Nephron progenitor cell (in vitro differentiated cells): Measurements from ENCODE around the gene CPA2.
A peak's percentile ranks its signal among the peaks of the same experiment; 100 is the strongest.
"Not testable (repeated sequence)": the region's sequence is repeated elsewhere in the genome, so short reads cannot be mapped to it uniquely, and the experiment has no call there.

Experiments
- DNase-seq: peaks from one replicate; pipeline ENCODE4 v3.0.0; 2021
- H3K27ac Mint-ChIP-seq: 2 replicates; pipeline ENCODE4 v1.8.0; 2021; ENCODE audit warnings: mild to moderate bottlenecking, moderate library complexity, mixed read lengths
- H3K27me3 Mint-ChIP-seq: 2 replicates; pipeline ENCODE4 v1.8.0; 2021; ENCODE audit warnings: mild to moderate bottlenecking, low read depth, mixed read lengths; ENCODE audit not compliant: poor library complexity
- H3K36me3 Mint-ChIP-seq: 2 replicates; pipeline ENCODE4 v1.8.0; 2021; ENCODE audit warnings: low read depth, mixed read lengths
- H3K4me1 Mint-ChIP-seq: 2 replicates; pipeline ENCODE4 v1.8.0; 2021; ENCODE audit warnings: mixed read lengths
- H3K4me3 Mint-ChIP-seq: 2 replicates; pipeline ENCODE4 v1.8.0; 2021; ENCODE audit warnings: mild to moderate bottlenecking, moderate library complexity, mixed read lengths
- H3K9me3 Mint-ChIP-seq: 2 replicates; pipeline ENCODE4 v1.8.0; 2021; ENCODE audit warnings: mild to moderate bottlenecking, moderate library complexity, mixed read lengths
- TF ChIP-seq, protein P1 (sequence below): fragments of 200-600 bp; sonication (generic); IDR thresholded peaks from 2 replicates; pipeline ENCODE4 v1.5.0; 2021; ENCODE audit warnings: antibody characterized with exemption

CPA2 gene

GRCh38 chr7:130303982-130304381 is 37.3 kb downstream of the CPA2 start:
- TF ChIP-seq, protein P1, sequence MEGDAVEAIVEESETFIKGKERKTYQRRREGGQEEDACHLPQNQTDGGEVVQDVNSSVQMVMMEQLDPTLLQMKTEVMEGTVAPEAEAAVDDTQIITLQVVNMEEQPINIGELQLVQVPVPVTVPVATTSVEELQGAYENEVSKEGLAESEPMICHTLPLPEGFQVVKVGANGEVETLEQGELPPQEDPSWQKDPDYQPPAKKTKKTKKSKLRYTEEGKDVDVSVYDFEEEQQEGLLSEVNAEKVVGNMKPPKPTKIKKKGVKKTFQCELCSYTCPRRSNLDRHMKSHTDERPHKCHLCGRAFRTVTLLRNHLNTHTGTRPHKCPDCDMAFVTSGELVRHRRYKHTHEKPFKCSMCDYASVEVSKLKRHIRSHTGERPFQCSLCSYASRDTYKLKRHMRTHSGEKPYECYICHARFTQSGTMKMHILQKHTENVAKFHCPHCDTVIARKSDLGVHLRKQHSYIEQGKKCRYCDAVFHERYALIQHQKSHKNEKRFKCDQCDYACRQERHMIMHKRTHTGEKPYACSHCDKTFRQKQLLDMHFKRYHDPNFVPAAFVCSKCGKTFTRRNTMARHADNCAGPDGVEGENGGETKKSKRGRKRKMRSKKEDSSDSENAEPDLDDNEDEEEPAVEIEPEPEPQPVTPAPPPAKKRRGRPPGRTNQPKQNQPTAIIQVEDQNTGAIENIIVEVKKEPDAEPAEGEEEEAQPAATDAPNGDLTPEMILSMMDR: no peak
- Mint-ChIP-seq H3K27ac (no peak overlapping the region), H3K9me3 (peaks cover 7% of the 10 kb centered on the region), H3K4me1 (peaks cover 55% of the 10 kb centered on the region), H3K4me3 (no peak overlapping the region), H3K27me3 (peaks cover 3% of the 10 kb centered on the region), H3K36me3 (no peaks in the 10 kb centered on the region)
- DNase-seq: no peak

GRCh38 chr7:130304878-130305277 is 38.2 kb downstream of the CPA2 start:
- Mint-ChIP-seq H3K9me3 (peaks cover 7% of the 10 kb centered on the region), H3K27ac (no peak overlapping the region), H3K36me3 (no peaks in the 10 kb centered on the region), H3K4me1 (peaks cover 48% of the 10 kb centered on the region), H3K4me3 (no peak overlapping the region), H3K27me3 (peaks cover 3% of the 10 kb centered on the region)
- TF ChIP-seq, protein P1: no peak
- no peak for DNase-seq

- TF ChIP-seq, protein P1: no peak
- H3K36me3 Mint-ChIP-seq: no peaks in the 10 kb centered on the region
- H3K9me3 Mint-ChIP-seq: peaks cover 6% of the 10 kb centered on the region
- DNase-seq: peak; percentile 18
- peaks cover 45% of the 10 kb centered on the region for H3K4me1 Mint-ChIP-seq
- peak overlapping the region; percentile 6 for H3K27ac Mint-ChIP-seq
- peak overlapping the region; percentile 31 for H3K4me3 Mint-ChIP-seq
- H3K27me3 Mint-ChIP-seq: peaks cover 3% of the 10 kb centered on the region
Observed at GRCh38 chr7:130305433-130306042, 38.9 kb downstream of the CPA2 start.

- TF ChIP-seq, protein P1: no peak
- H3K36me3 Mint-ChIP-seq: no peaks in the 10 kb centered on the region
- DNase-seq: no peak
- peaks cover 10% of the 10 kb centered on the region for H3K4me1 Mint-ChIP-seq
- H3K27ac Mint-ChIP-seq: peak overlapping the region; percentile 26
- H3K27me3 Mint-ChIP-seq: no peaks in the 10 kb centered on the region
- no peak overlapping the region for H3K4me3 Mint-ChIP-seq
- peaks cover 17% of the 10 kb centered on the region for H3K9me3 Mint-ChIP-seq
Observed at GRCh38 chr7:130309986-130310385, 43.3 kb downstream of the CPA2 start.

- Mint-ChIP-seq H3K27me3 (no peaks in the 10 kb centered on the region), H3K4me3 (no peak overlapping the region), H3K27ac (no peak overlapping the region), H3K9me3 (peaks cover 22% of the 10 kb centered on the region), H3K4me1 (peaks cover 19% of the 10 kb centered on the region), H3K36me3 (no peaks in the 10 kb centered on the region)
- DNase-seq: no peak
- TF ChIP-seq, protein P1: no peak
Observed at GRCh38 chr7:130314305-130314704, 47.6 kb downstream of the CPA2 start.

DNA sequence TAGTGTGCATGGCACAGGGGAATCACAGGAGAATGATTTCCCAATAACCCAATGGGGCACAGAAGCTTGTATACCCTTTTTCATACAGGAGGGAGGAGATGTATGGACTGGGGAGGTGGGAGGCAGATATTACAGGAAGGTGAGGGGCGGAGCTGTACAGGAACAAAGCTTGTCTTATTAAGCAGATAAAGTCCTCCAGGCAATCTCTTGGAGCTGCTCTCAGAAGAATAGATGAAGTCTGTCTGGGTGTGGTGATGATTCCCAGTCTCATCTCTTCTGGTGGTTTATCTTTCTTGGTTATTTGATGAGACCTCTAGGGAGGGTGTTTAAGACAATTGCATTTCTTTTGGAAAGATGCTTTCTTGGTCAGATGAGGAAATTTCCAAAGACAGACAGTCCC is 52.9 kb downstream of the CPA2 start:
- Mint-ChIP-seq H3K9me3 (peaks cover 5% of the 10 kb centered on the region), H3K4me3 (no peak overlapping the region), H3K36me3 (no peaks in the 10 kb centered on the region), H3K4me1 (peaks cover 58% of the 10 kb centered on the region), H3K27ac (no peak overlapping the region), H3K27me3 (no peaks in the 10 kb centered on the region)
- DNase-seq: no peak
- TF ChIP-seq, protein P1: no peak

GRCh38 chr7:130321542-130322229 is 55.0 kb downstream of the CPA2 start:
- H3K4me3 Mint-ChIP-seq, DNase-seq: not testable (repeated sequence)

More at GRCh38 chr7:130321542-130322229, 55.0 kb downstream of the CPA2 start:
- H3K9me3 Mint-ChIP-seq, H3K27ac Mint-ChIP-seq, H3K36me3 Mint-ChIP-seq, H3K27me3 Mint-ChIP-seq: not testable (repeated sequence)
- peaks cover 58% of the 10 kb centered on the region for H3K4me1 Mint-ChIP-seq
